Measurements from ENCODE around the gene GFY. TPM values are rescaled to one million over a fixed set of nuclear protein-coding genes. Genes with fewer than 3 reads are reported as not detected.

The GFY gene
- total RNA-seq, 1 donor: not detected

GRCh38 chr19:49419173-49419572 lies 6.0 kb upstream of the GFY start:
- Histone ChIP-seq H4K20me1 (ENCODE audit: insufficient read depth, low read length) (peaks cover 3% of the 10 kb centered on the region), H3K4me2 (ENCODE audit: insufficient read depth, low read length) (no peak overlapping the region), H3K27ac (ENCODE audit: low read depth, low read length) (no peak overlapping the region), H3K4me1 (ENCODE audit: insufficient read depth, low read length) (peaks cover 12% of the 10 kb centered on the region), H3K4me3 (ENCODE audit: insufficient read depth, low read length) (no peak overlapping the region), H3K27me3 (ENCODE audit: insufficient read depth, low read length) (peaks cover 67% of the 10 kb centered on the region), H3K79me2 (ENCODE audit: insufficient read depth, low read length) (no peaks in the 10 kb centered on the region), H2AFZ (ENCODE audit: low read length) (no peak overlapping the region), H3K36me3 (ENCODE audit: insufficient read depth, low read length) (no peaks in the 10 kb centered on the region), H3K9me3 (ENCODE audit: low read depth, low read length) (no peaks in the 10 kb centered on the region)
- peak; percentile 56 for DNase-seq (ENCODE audit: insufficient read length, low spot score, missing footprints)
- no peak for TF ChIP-seq CTCF (IDR thresholded peaks at IDR 0.05; ENCODE audit: extremely low read depth, low read depth, low read length)

- H3K9me3 ChIP-seq (ENCODE audit: low read depth, low read length): no peaks in the 10 kb centered on the region
- no peaks in the 10 kb centered on the region for H3K79me2 ChIP-seq (ENCODE audit: insufficient read depth, low read length)
- H3K4me1 ChIP-seq (ENCODE audit: insufficient read depth, low read length): peaks cover 5% of the 10 kb centered on the region
- peaks cover 3% of the 10 kb centered on the region for H4K20me1 ChIP-seq (ENCODE audit: insufficient read depth, low read length)
- H3K27ac ChIP-seq (ENCODE audit: low read depth, low read length): no peak overlapping the region
- TF ChIP-seq CTCF (IDR thresholded peaks at IDR 0.05; ENCODE audit: extremely low read depth, low read depth, low read length): no peak
- no peak overlapping the region for H3K4me3 ChIP-seq (ENCODE audit: insufficient read depth, low read length)
- no peak overlapping the region for H3K4me2 ChIP-seq (ENCODE audit: insufficient read depth, low read length)
- H3K36me3 ChIP-seq (ENCODE audit: insufficient read depth, low read length): no peaks in the 10 kb centered on the region
- H2AFZ ChIP-seq (ENCODE audit: low read length): no peak overlapping the region
- peak; percentile 23 for DNase-seq (ENCODE audit: insufficient read length, low spot score, missing footprints)
- peaks cover 76% of the 10 kb centered on the region for H3K27me3 ChIP-seq (ENCODE audit: insufficient read depth, low read length)
Observed at GRCh38 chr19:49420227-49420626, 5.0 kb upstream of the GFY start.

- Histone ChIP-seq H3K4me1 (ENCODE audit: insufficient read depth, low read length) (no peaks in the 10 kb centered on the region), H4K20me1 (ENCODE audit: insufficient read depth, low read length) (peaks cover 3% of the 10 kb centered on the region), H3K79me2 (ENCODE audit: insufficient read depth, low read length) (no peaks in the 10 kb centered on the region), H3K4me3 (ENCODE audit: insufficient read depth, low read length) (peak overlapping the region; percentile 20), H3K27me3 (ENCODE audit: insufficient read depth, low read length) (peaks cover 87% of the 10 kb centered on the region), H3K4me2 (ENCODE audit: insufficient read depth, low read length) (peak overlapping the region; percentile 39), H3K36me3 (ENCODE audit: insufficient read depth, low read length) (no peaks in the 10 kb centered on the region), H3K27ac (ENCODE audit: low read depth, low read length) (no peak overlapping the region), H2AFZ (ENCODE audit: low read length) (no peak overlapping the region), H3K9me3 (ENCODE audit: low read depth, low read length) (no peaks in the 10 kb centered on the region)
- TF ChIP-seq CTCF (IDR thresholded peaks at IDR 0.05; ENCODE audit: extremely low read depth, low read depth, low read length): no peak
- DNase-seq (ENCODE audit: insufficient read length, low spot score, missing footprints): peak; percentile 97
Observed at GRCh38 chr19:49421039-49421877, 3.9 kb upstream of the GFY start.

- Histone ChIP-seq H3K27me3 (ENCODE audit: insufficient read depth, low read length) (peaks cover 92% of the 10 kb centered on the region), H3K4me2 (ENCODE audit: insufficient read depth, low read length) (no peak overlapping the region), H3K4me1 (ENCODE audit: insufficient read depth, low read length) (no peaks in the 10 kb centered on the region), H3K79me2 (ENCODE audit: insufficient read depth, low read length) (no peaks in the 10 kb centered on the region), H3K4me3 (ENCODE audit: insufficient read depth, low read length) (no peak overlapping the region), H4K20me1 (ENCODE audit: insufficient read depth, low read length) (peaks cover 3% of the 10 kb centered on the region), H3K27ac (ENCODE audit: low read depth, low read length) (no peak overlapping the region), H3K9me3 (ENCODE audit: low read depth, low read length) (no peaks in the 10 kb centered on the region), H2AFZ (ENCODE audit: low read length) (no peak overlapping the region), H3K36me3 (ENCODE audit: insufficient read depth, low read length) (no peaks in the 10 kb centered on the region)
- peak; percentile 73 for DNase-seq (ENCODE audit: insufficient read length, low spot score, missing footprints)
- TF ChIP-seq CTCF (IDR thresholded peaks at IDR 0.05; ENCODE audit: extremely low read depth, low read depth, low read length): no peak
Observed at GRCh38 chr19:49421878-49422202, 3.3 kb upstream of the GFY start.

Measured in osteoblast (primary cell).